A673 (cell line): ENCODE data around the gene ANKRD17. TPM values are rescaled to one million over a fixed set of nuclear protein-coding genes. Genes with fewer than 3 reads are reported as not detected.

Source experiments
- BruUV-seq: library from RNA; stranded (reverse); fragments of 400-500 nt; replicated peaks from 2 replicates; lab custom pipeline; 2021; lab: Mats Ljungman, UMichigan
- CTCF ChIA-PET: fragments of 300-600 bp; sonication (Branson Sonifier 250); formaldehyde crosslinking; loops from one replicate; lab custom pipeline; 2022; ENCODE audit warnings: antibody characterized with exemption; lab: Charles Lee
- POLR2A ChIA-PET: fragments of 300-600 bp; sonication (Branson Sonifier 250); formaldehyde crosslinking; loops from one replicate; lab custom pipeline; 2022; ENCODE audit warnings: antibody characterized with exemption; ENCODE audit not compliant: low non-redundant PET; lab: Charles Lee
- DNase-seq: peaks from one replicate; pipeline ENCODE4 v3.0.0-alpha.2; 2015; ENCODE audit warnings: low spot score
- H3K27ac ChIP-seq: fragments of 200-600 bp; sonication (generic); 2 replicates; pipeline ENCODE4 v1.5.1; 2016; ENCODE audit warnings: mixed run types, low read depth, mild to moderate bottlenecking, mixed read lengths, antibody characterized with exemption, low read length; ENCODE audit not compliant: poor library complexity, severe bottlenecking
- H3K27me3 ChIP-seq: fragments of 200-600 bp; sonication (generic); replicated peaks from 2 replicates; pipeline ENCODE4 v1.6.1; 2017; ENCODE audit warnings: mixed run types, low read depth, mild to moderate bottlenecking, mixed read lengths, antibody characterized with exemption, low read length; ENCODE audit not compliant: insufficient read depth, poor library complexity
- H3K36me3 ChIP-seq: fragments of 200-600 bp; sonication (generic); 2 replicates; pipeline ENCODE4 v1.6.1; 2016; ENCODE audit warnings: mixed run types, mild to moderate bottlenecking, mixed read lengths, antibody characterized with exemption, low read length; ENCODE audit not compliant: insufficient read depth, poor library complexity, severe bottlenecking
- H3K4me1 ChIP-seq: fragments of 200-600 bp; sonication (generic); 2 replicates; pipeline ENCODE4 v1.6.1; 2017; ENCODE audit warnings: mixed run types, mild to moderate bottlenecking, mixed read lengths, antibody characterized with exemption, low read length; ENCODE audit not compliant: insufficient read depth, poor library complexity, severe bottlenecking
- H3K4me3 ChIP-seq: fragments of 200-600 bp; sonication (generic); 2 replicates; pipeline ENCODE4 v1.5.1; 2016; ENCODE audit warnings: low read depth, mixed run types, mild to moderate bottlenecking, mixed read lengths, low read length; ENCODE audit not compliant: poor library complexity, severe bottlenecking
- H3K9me3 ChIP-seq: fragments of 200-600 bp; sonication (generic); 2 replicates; pipeline ENCODE4 v1.6.1; 2016; ENCODE audit warnings: mixed run types, low read depth, mild to moderate bottlenecking, mixed read lengths, antibody characterized with exemption, low read length; ENCODE audit not compliant: poor library complexity, severe bottlenecking
- EZH2 ChIP-seq: fragments of 200-600 bp; sonication (generic); IDR thresholded peaks from 2 replicates; pipeline ENCODE4 v1.6.1; 2017; ENCODE audit warnings: borderline replicate concordance, low read depth, mild to moderate bottlenecking, mixed read lengths, antibody characterized with exemption, low read length; ENCODE audit not compliant: poor library complexity, severe bottlenecking
- intact Hi-C: fragments of 100-400 bp; cut with micrococcal nuclease; formaldehyde crosslinking; loops from one replicate; pipeline ENCODE4 v1.10.0; 2022; ENCODE audit not compliant: unreplicated experiment
- total RNA-seq: library from RNA; stranded (reverse); gene quantifications from 2 replicates; pipeline ENCODE4 v1.2.3, GENCODE V29; 2021
- TF ChIP-seq, protein P1 (sequence below): fragments of 300-800, 200-600 bp; sonication (generic); conservative IDR thresholded peaks from 2 replicates; pipeline ENCODE4 v1.5.1; 2017; ENCODE audit warnings: low read depth, mild to moderate bottlenecking, antibody characterized with exemption, low read length, moderate library complexity, mixed read lengths

Gene ANKRD17
- total RNA-seq, 1 experiment from 2014 or later, result 58.4 TPM

DNA sequence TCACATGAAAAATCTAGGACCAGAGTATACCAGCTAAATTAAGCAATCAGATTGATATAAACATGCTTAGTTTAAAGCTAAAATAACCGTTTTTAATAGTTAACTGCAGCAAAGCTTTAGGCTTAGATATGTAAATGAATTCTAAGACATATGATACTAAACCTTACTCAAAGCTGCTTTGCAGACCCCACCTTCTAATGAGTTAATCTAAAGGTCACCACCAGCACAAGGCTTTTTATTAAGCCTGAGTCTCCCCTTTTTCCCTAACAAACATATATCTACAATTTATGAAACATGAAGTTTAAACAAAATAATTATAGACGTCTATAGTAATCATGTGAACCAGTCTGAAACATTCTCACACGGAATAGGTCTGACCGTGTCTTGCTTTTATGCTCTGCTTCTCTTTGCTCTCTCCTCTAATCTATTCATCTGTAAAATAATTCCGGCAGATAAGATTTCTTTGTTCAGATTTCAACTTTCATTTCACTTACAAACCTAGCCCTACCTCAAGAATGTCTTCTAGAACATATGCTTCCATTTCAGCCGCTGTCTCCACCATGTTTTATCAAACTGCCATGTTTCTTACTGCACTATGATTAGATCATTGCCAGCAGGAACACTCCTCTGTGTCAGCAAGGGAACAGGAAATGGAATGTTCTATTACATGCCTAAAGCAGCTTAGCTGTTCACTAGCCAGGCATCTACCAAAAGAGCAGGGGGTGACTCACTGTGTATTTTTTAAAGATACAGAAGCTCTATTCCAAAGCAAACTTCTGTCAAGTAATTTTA lies 35.9 kb downstream of the ANKRD17 start:
- ChIA-PET POLR2A (interaction anchor here (0.6 kb wide), 1 partner anchor 156 kb away, joined by 3 read pairs; no protein-coding TSS in a partner anchor), CTCF (no interaction called here)
- peak; percentile 86 for DNase-seq
- no peaks in the 10 kb centered on the region for H3K36me3 ChIP-seq
- intact Hi-C loops, result no loop called here
- H3K4me3 ChIP-seq, result peak overlapping the region; percentile 52
- H3K27me3 ChIP-seq, result no peaks in the 10 kb centered on the region
- TF ChIP-seq, protein P1, sequence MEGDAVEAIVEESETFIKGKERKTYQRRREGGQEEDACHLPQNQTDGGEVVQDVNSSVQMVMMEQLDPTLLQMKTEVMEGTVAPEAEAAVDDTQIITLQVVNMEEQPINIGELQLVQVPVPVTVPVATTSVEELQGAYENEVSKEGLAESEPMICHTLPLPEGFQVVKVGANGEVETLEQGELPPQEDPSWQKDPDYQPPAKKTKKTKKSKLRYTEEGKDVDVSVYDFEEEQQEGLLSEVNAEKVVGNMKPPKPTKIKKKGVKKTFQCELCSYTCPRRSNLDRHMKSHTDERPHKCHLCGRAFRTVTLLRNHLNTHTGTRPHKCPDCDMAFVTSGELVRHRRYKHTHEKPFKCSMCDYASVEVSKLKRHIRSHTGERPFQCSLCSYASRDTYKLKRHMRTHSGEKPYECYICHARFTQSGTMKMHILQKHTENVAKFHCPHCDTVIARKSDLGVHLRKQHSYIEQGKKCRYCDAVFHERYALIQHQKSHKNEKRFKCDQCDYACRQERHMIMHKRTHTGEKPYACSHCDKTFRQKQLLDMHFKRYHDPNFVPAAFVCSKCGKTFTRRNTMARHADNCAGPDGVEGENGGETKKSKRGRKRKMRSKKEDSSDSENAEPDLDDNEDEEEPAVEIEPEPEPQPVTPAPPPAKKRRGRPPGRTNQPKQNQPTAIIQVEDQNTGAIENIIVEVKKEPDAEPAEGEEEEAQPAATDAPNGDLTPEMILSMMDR, result no peak
- no peak for TF ChIP-seq EZH2
- H3K9me3 ChIP-seq, result no peaks in the 10 kb centered on the region
- peak overlapping the region; percentile 78 for H3K27ac ChIP-seq
- no peaks in the 10 kb centered on the region for H3K4me1 ChIP-seq
- TSS peak; percentile 79 for BruUV-seq

DNA sequence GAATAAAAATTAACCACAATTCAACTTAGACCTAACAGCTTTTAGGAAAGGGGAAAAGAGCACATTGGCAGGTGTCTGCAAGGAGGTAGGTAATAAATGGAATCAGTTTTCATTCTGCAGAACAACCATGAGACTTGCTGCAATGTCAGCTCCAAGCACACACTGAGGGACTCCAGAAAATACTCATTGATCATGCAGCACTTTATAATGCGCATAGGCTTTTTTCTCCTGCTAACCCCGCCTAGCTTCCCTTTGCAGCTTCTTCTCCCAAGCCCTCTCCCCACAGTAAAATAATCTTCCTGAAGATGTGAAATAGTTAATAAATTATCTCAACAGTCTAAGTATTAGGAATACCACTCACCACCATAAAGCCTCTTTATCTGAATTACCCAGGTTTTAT lies 36.9 kb downstream of the ANKRD17 start:
- intact Hi-C loops, result no loop called here

DNA sequence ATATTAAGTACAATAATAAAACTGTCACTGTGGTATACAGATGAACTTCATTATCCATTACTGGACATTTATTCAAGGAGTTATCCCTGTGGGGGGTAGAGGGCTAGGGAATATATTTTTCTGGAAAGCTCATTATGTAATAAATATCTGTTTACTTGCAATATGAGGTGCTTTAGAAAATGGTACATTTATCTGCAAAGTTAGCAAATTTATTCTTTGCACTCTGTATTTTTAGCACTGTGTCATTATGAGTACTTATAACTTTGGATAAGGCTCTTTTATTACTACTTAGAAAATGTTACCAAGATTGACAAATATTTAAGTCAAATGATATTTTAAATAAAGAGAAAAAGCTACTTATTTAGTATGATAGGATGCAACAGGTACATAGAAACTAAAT lies 37.8 kb downstream of the ANKRD17 start:
- intact Hi-C loops, result no loop called here
- TF ChIP-seq EZH2, result no peak
- TF ChIP-seq, protein P1, result no peak
- no TSS peak for BruUV-seq

More for the DNA sequence above, 36.9 kb downstream of the ANKRD17 start:
- ChIA-PET POLR2A (no interaction called here), CTCF (no interaction called here)
- H3K9me3 ChIP-seq, result no peaks in the 10 kb centered on the region
- no TSS peak for BruUV-seq
- H3K27me3 ChIP-seq, result no peaks in the 10 kb centered on the region
- TF ChIP-seq, protein P1, result no peak
- TF ChIP-seq EZH2, result no peak
- H3K4me3 ChIP-seq, result peak overlapping the region; percentile 52
- no peaks in the 10 kb centered on the region for H3K4me1 ChIP-seq
- no peak overlapping the region for H3K27ac ChIP-seq
- no peak for DNase-seq
- no peaks in the 10 kb centered on the region for H3K36me3 ChIP-seq

More for the DNA sequence above, 37.8 kb downstream of the ANKRD17 start:
- no peak for DNase-seq
- ChIA-PET POLR2A (no interaction called here), CTCF (no interaction called here)
- peak overlapping the region; percentile 52 for H3K4me3 ChIP-seq
- H3K36me3 ChIP-seq, result no peaks in the 10 kb centered on the region
- H3K27me3 ChIP-seq, result no peaks in the 10 kb centered on the region
- H3K9me3 ChIP-seq, result no peaks in the 10 kb centered on the region
- H3K27ac ChIP-seq, result no peak overlapping the region
- no peaks in the 10 kb centered on the region for H3K4me1 ChIP-seq
